HCT116 (cell line): Measurements from ENCODE around the gene HLA-DOA. TPM values are rescaled to one million over a fixed set of nuclear protein-coding genes. Genes with fewer than 3 reads are reported as not detected.

Experiments
- ATAC-seq: fragments of 200-7000 bp; cut with Tn5 transposase; 2 replicates; pipeline ENCODE4 v1.9.1; 2020; ENCODE audit warnings: mild to moderate bottlenecking, moderate library complexity
- BruUV-seq: library from RNA; stranded (reverse); fragments of 400-500 nt; replicated peaks from 2 replicates; lab custom pipeline; 2021; lab: Mats Ljungman, UMichigan
- CTCF ChIA-PET: fragments of 300-600 bp; sonication (Branson Sonifier 250); formaldehyde crosslinking; loops from one replicate; lab custom pipeline; 2021; ENCODE audit warnings: antibody characterized with exemption; lab: Charles Lee
- POLR2A ChIA-PET: fragments of 300-600, 350-600 bp; sonication (Branson Sonifier 250); formaldehyde crosslinking; loops from one replicate; lab custom pipeline; 2021; ENCODE audit warnings: antibody characterized with exemption; lab: Charles Lee
- RAD21 ChIA-PET, 2 experiments: fragments of 300-600 bp; sonication (Branson Sonifier 250); formaldehyde crosslinking; loops; one replicate each; lab custom pipeline; 2023; ENCODE audit warnings: low total read pairs in 2 of 2; ENCODE audit not compliant: uncharacterized antibody in 2 of 2, unreplicated experiment in 2 of 2, low non-redundant PET in 1 of 2; lab: Charles Lee
- DNase-seq: peaks from one replicate; pipeline ENCODE4 v3.0.0-alpha.2; 2010; ENCODE audit warnings: low read depth, low spot score
- H2AFZ ChIP-seq: fragments of 200-600 bp; shearing (Covaris generic), sonication (generic); 2 replicates; pipeline ENCODE4 v1.6.1; 2017; ENCODE audit warnings: low read depth, mixed run types, mixed read lengths, antibody characterized with exemption, low read length; ENCODE audit not compliant: poor library complexity, severe bottlenecking
- H3K27ac ChIP-seq: 2 replicates; pipeline ENCODE4 v1.5.1; 2012; ENCODE audit warnings: low read depth, low read length
- H3K27me3 ChIP-seq: fragments of 200-600 bp; sonication (generic); 2 replicates; pipeline ENCODE4 v1.6.1; 2016; ENCODE audit warnings: mixed run types, low read length, mixed read lengths; ENCODE audit not compliant: insufficient read depth
- H3K36me3 ChIP-seq, 2 experiments: fragments of 200-500 bp in 1 of 2; fragments of 200-600 bp in 1 of 2; sonication (Bioruptor generic) in 1 of 2; sonication (generic) in 1 of 2; 2 replicates each; pipeline versions ENCODE4 v1.5.1 to v1.6.1; 2014 to 2016; ENCODE audit warnings: low read length in 2 of 2, inconsistent platforms in 1 of 2, mixed read lengths in 1 of 2, mixed run types in 1 of 2; ENCODE audit not compliant: insufficient read depth in 2 of 2, control insufficient read depth in 1 of 2
- H3K4me1 ChIP-seq, 2 experiments: fragments of 200-600 bp in 1 of 2; sonication (generic) in 1 of 2; 2 replicates each; pipeline versions ENCODE4 v1.5.1 to v1.6.1; 2012 to 2017; ENCODE audit warnings: low read length in 2 of 2, inconsistent platforms in 1 of 2, mild to moderate bottlenecking in 1 of 2, mixed read lengths in 1 of 2, mixed run types in 1 of 2, moderate library complexity in 1 of 2; ENCODE audit not compliant: insufficient read depth in 2 of 2, control insufficient read depth in 1 of 2
- H3K4me2 ChIP-seq: fragments of 200-600 bp; sonication (generic); 2 replicates; pipeline ENCODE4 v1.6.1; 2017; ENCODE audit warnings: mixed run types, low read length, mixed read lengths
- H3K4me3 ChIP-seq, 2 experiments: fragments of 200-600 bp in 1 of 2; sonication (generic) in 1 of 2; replicated peaks in 1 of 2; 2 replicates each; pipeline ENCODE4 v1.5.1; 2011 to 2016; ENCODE audit warnings: low read length in 2 of 2, control low read depth in 1 of 2, low read depth in 1 of 2, mild to moderate bottlenecking in 1 of 2, mixed read lengths in 1 of 2, mixed run types in 1 of 2
- H3K79me2 ChIP-seq: fragments of 200-600 bp; sonication (generic); 2 replicates; pipeline ENCODE4 v1.6.1; 2017; ENCODE audit warnings: mild to moderate bottlenecking, mixed run types, low read length, moderate library complexity, mixed read lengths; ENCODE audit not compliant: insufficient read depth
- H3K9ac ChIP-seq: fragments of 200-600 bp; sonication (generic); 2 replicates; pipeline ENCODE4 v1.6.1; 2016; ENCODE audit warnings: low read length, mixed read lengths
- H3K9me2 ChIP-seq: fragments of 200-600 bp; sonication (generic), shearing (Covaris generic); 2 replicates; pipeline ENCODE4 v1.6.1; 2017; ENCODE audit warnings: mixed run types, mild to moderate bottlenecking, moderate library complexity; ENCODE audit not compliant: insufficient read depth
- H3K9me3 ChIP-seq, 2 experiments: fragments of 200-500 bp in 1 of 2; fragments of 200-600 bp in 1 of 2; sonication (Bioruptor generic) in 1 of 2; sonication (generic) in 1 of 2; 2 replicates each; pipeline ENCODE4 v1.6.1; 2014 to 2017; ENCODE audit warnings: low read length in 2 of 2, mixed read lengths in 2 of 2, inconsistent platforms in 1 of 2, low read depth in 1 of 2, mild to moderate bottlenecking in 1 of 2, mixed run types in 1 of 2, moderate library complexity in 1 of 2; ENCODE audit not compliant: control insufficient read depth in 1 of 2, insufficient read depth in 1 of 2
- H4K20me1 ChIP-seq: fragments of 200-600 bp; sonication (generic), shearing (Covaris generic); 2 replicates; pipeline ENCODE4 v1.6.1; 2017; ENCODE audit warnings: mixed run types, mild to moderate bottlenecking, moderate library complexity; ENCODE audit not compliant: insufficient read depth
- CBX3 ChIP-seq: IDR thresholded peaks from 2 replicates; pipeline ENCODE4 v1.6.1; 2012; ENCODE audit warnings: low read depth
- CEBPB ChIP-seq: IDR thresholded peaks from 2 replicates; pipeline ENCODE4 v1.6.1; 2012; ENCODE audit warnings: low read depth
- EZH2phosphoT487 ChIP-seq: fragments of 200-600 bp; IDR thresholded peaks from 2 replicates; pipeline ENCODE4 v1.6.1; 2018; ENCODE audit warnings: antibody characterized with exemption, borderline replicate concordance
- FOSL1 ChIP-seq: IDR thresholded peaks from 2 replicates; pipeline ENCODE4 v1.6.1; 2012; ENCODE audit warnings: low read depth
- JUND ChIP-seq: IDR thresholded peaks from 2 replicates; pipeline ENCODE4 v1.6.1; 2012
- POLR2A ChIP-seq: IDR thresholded peaks from 2 replicates; pipeline ENCODE4 v1.7.0; 2011; ENCODE audit warnings: borderline replicate concordance; ENCODE audit not compliant: insufficient read depth, insufficient read length; ENCODE audit errors: extremely low read depth
- POLR2AphosphoS5 ChIP-seq: IDR thresholded peaks from 2 replicates; pipeline ENCODE4 v1.6.1; 2011; ENCODE audit warnings: mild to moderate bottlenecking, low read depth, low read length, moderate library complexity
- RAD21 ChIP-seq: IDR thresholded peaks from 2 replicates; pipeline ENCODE4 v1.6.1; 2012; ENCODE audit warnings: low read depth, mild to moderate bottlenecking
- SP1 ChIP-seq: IDR thresholded peaks from 2 replicates; pipeline ENCODE4 v1.6.1; 2012; ENCODE audit warnings: low read depth
- SRF ChIP-seq: IDR thresholded peaks from 2 replicates; pipeline ENCODE4 v1.6.1; 2012; ENCODE audit warnings: low read depth
- TCF7L2 ChIP-seq: IDR thresholded peaks from 2 replicates; pipeline ENCODE4 v1.7.0; 2011; ENCODE audit warnings: borderline replicate concordance, inconsistent platforms; ENCODE audit not compliant: insufficient read depth, insufficient read length; ENCODE audit errors: extremely low read depth
- YY1 ChIP-seq: IDR thresholded peaks from 2 replicates; pipeline ENCODE4 v1.6.1; 2011; ENCODE audit warnings: low read length, low read depth, moderate library complexity, mild to moderate bottlenecking; ENCODE audit not compliant: insufficient replicate concordance; ENCODE audit errors: extremely low read depth
- ZBTB33 ChIP-seq: IDR thresholded peaks from 2 replicates; pipeline ENCODE4 v1.6.1; 2011; ENCODE audit warnings: mild to moderate bottlenecking, low read length, moderate library complexity; ENCODE audit not compliant: insufficient replicate concordance; ENCODE audit errors: extremely low read depth
- ZNF274 ChIP-seq: fragments of 200-500 bp; sonication (Bioruptor generic); IDR thresholded peaks from 2 replicates; pipeline ENCODE4 v1.6.1; 2014; ENCODE audit warnings: mild to moderate bottlenecking, low read depth, low read length, inconsistent platforms
- intact Hi-C: fragments of 100-400 bp; cut with micrococcal nuclease; formaldehyde crosslinking; loops from 2 replicates; pipeline ENCODE4 v1.10.0; 2022
- total RNA-seq: library from RNA; stranded (reverse); gene quantifications from one replicate; pipeline ENCODE4 v1.2.1, GENCODE V29; 2021; ENCODE audit not compliant: unreplicated experiment
- TF ChIP-seq, protein P1 (sequence below): IDR thresholded peaks from 2 replicates; pipeline ENCODE4 v1.6.1; 2012

Gene HLA-DOA
- total RNA-seq, 1 experiment from 2014 or later: 0.39 TPM

DNA sequence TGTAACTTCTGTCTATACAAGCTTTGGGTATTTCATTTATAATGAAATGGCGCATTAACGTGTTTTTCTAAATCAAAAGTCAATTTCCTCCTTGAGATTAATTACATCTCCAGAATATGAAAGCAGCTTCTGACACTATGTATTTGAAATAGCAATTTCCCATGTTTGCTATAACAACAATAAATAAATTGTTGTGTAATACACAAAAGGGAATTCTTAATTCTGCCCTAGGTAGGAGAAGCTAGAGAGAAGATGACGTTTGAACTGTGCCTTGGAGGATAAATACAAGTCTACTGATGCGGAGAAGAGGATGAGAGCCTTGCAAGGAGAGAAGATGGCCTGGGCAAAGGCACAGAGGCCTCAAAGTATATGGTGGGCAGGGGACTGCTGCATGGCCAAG, 7.6 kb upstream of the HLA-DOA start:
- no peak for TF ChIP-seq RAD21
- no peak for TF ChIP-seq EZH2phosphoT487
- TF ChIP-seq POLR2A: no peak
- no peak for TF ChIP-seq CBX3
- TF ChIP-seq POLR2AphosphoS5: no peak
- no peak for TF ChIP-seq YY1
- TF ChIP-seq CEBPB: no peak
- TF ChIP-seq SP1: no peak
- TF ChIP-seq TCF7L2: no peak
- no peak for TF ChIP-seq ZBTB33
- TF ChIP-seq JUND: no peak
- TF ChIP-seq, protein P1, sequence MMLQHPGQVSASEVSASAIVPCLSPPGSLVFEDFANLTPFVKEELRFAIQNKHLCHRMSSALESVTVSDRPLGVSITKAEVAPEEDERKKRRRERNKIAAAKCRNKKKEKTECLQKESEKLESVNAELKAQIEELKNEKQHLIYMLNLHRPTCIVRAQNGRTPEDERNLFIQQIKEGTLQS: no peak
- TF ChIP-seq ZNF274: no peak
- no peak for TF ChIP-seq FOSL1
- TF ChIP-seq SRF: no peak
- peaks cover 0 to 3% of the 10 kb centered on the region in 2 experiments; a peak in 1 of 4 replicates for H3K4me1 ChIP-seq
- no peak overlapping the region for H3K4me2 ChIP-seq
- ChIA-PET CTCF (interaction anchor here (0.7 to 4.3 kb wide), 4 partner anchors 12 to 232 kb away, joined by 3 to 23 read pairs (median 4); partner anchors contain the start of gene HLA-DPB1), RAD21 (no interaction called here), POLR2A (no interaction called here)
- no peaks in the 10 kb centered on the region for H4K20me1 ChIP-seq
- no peak overlapping the region for H3K27ac ChIP-seq
- intact Hi-C loops: no loop called here
- no peaks in the 10 kb centered on the region for H3K9me2 ChIP-seq
- H2AFZ ChIP-seq: no peak overlapping the region
- H3K9me3 ChIP-seq: no peaks in the 10 kb centered on the region
- H3K9ac ChIP-seq: no peak overlapping the region
- DNase-seq: no peak
- no peaks in the 10 kb centered on the region for H3K36me3 ChIP-seq
- no peak for ATAC-seq
- BruUV-seq: no TSS peak
- H3K27me3 ChIP-seq: peaks cover 8% of the 10 kb centered on the region; the same call in 1 of the 2 replicates
- no peaks in the 10 kb centered on the region for H3K79me2 ChIP-seq
- no peak overlapping the region for H3K4me3 ChIP-seq
